ENCODE data around the gene PPFIBP2.

DNA sequence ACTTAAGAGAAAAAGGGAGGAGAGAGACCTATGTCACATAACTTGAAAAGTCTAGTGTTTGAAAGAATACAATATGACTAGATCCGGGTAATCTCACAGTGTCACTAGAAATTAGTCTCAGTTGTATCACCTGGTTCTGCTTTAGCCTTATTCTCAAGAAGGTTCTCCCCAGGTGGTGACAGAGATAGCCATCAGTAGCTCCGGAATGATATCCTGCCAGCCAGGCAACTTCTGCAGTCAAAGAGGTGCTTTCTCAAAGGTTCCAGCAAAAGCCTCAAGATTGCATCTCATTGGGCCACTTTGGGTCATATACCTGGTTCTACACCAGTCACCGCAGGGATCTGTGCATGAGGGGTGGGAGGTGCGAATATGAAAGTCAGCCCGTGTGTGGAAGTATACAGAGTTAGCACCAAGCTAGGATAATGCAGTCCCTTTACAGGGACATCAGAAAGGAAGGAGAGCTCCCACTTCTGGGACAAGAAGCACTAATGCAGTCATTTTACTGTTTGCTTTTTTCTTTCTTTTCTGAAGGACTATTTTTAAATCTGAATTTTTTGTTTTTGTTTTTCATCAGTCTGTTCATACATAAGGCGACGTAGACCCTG lies 98.4 kb downstream of the PPFIBP2 start:
- TF ChIP-seq, protein P1, sequence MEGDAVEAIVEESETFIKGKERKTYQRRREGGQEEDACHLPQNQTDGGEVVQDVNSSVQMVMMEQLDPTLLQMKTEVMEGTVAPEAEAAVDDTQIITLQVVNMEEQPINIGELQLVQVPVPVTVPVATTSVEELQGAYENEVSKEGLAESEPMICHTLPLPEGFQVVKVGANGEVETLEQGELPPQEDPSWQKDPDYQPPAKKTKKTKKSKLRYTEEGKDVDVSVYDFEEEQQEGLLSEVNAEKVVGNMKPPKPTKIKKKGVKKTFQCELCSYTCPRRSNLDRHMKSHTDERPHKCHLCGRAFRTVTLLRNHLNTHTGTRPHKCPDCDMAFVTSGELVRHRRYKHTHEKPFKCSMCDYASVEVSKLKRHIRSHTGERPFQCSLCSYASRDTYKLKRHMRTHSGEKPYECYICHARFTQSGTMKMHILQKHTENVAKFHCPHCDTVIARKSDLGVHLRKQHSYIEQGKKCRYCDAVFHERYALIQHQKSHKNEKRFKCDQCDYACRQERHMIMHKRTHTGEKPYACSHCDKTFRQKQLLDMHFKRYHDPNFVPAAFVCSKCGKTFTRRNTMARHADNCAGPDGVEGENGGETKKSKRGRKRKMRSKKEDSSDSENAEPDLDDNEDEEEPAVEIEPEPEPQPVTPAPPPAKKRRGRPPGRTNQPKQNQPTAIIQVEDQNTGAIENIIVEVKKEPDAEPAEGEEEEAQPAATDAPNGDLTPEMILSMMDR (IDR thresholded peaks at IDR 0.05) = no peak
- TF ChIP-seq POLR2AphosphoS5 (IDR thresholded peaks at IDR 0.05) (no peak), POLR2A (IDR thresholded peaks at IDR 0.05) (no peak), EP300 (IDR thresholded peaks at IDR 0.05) (no peak)
